ENCODE measurements around the gene PTTG2.
"Not testable (repeated sequence)": the region's sequence is repeated elsewhere in the genome, so short reads cannot be mapped to it uniquely, and the experiment has no call there.

PTTG2 gene

DNA sequence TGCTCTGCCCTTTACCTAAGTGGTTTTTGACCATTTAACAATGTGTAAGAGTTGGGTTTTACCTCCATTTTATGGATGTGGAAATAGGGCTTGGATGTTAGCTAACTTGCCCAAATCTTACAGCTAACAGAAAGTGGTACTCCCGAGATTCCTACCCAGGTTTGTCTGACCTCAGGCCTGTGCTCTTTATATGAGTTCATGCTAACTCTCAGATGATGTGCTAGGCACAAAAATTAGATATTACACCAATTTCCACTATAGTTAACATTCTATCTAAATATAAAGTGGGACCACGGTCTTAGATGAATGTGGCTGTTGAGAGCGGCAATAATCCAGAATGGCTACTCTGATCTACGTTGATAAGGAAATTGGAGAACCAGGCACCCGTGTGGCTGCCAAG, at the start of gene PTTG2:
Gene PTTG2, plus strand, starts transcription at position 301 of the 400 bp plus-strand sequence. Its CDS starts 37 bp downstream, at position 338.
- no peak for DNase-seq

DNA sequence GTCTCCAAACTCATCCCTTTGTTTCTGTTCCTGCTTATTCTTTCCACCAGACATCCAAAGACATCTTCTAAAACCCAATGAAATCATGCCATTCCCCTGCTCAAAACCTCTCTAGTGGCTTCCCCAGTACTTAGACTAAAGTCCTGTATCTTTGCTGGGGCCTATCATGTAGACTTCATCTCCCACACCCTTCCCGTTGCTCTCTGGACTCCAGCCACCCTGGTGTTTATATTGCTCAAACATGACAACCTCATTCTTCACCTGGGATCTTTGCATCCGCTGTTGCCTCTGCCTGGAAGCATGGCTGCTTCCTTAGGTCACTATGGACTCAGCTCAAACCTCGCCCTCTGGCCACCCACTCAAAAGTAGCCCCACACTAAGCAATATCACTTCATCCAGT, 45.7 kb upstream of the PTTG2 start:
- DNase-seq: no peak

DNA sequence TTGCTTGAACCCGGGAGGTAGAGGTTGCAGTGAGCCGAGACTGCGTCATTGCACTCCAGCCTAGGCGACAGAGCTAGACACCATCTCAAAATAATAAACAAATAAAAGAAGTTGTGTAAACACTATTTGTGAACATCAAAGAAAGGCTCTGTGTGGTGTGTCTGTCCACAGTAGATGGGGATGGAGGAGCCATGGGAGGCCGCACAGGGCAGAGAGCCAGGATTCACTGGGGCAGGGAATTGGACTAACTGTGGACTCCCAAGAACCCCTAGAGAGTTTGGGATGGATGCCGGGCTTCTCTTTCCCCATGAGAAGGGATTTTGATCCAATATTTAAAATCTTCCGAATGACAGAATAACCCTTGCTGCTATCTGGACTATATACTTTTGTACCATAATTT, 42.8 kb upstream of the PTTG2 start:
- no peak for DNase-seq

DNA sequence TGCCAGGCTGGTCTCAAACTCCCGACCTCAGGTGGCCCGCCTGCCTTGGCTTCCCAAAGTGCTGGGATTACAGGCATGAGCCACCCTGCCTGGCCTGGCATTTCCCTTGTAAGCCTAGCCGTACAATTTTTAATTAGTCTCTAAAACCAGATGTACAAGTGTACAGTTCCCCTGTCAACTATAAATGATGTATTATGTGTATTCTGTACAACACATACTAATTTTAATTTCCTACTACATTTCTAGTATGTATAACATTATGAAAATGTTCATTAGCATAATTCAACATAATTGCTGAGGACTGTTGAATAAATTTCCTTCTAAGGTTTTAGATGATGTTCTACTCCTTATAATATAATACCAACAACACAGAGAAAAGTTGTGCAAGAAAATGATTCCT, 41.5 kb upstream of the PTTG2 start:
- no peak for DNase-seq

GRCh38 chr4:37922328-37922727, 37.9 kb upstream of the PTTG2 start:
- no peak for DNase-seq

DNA sequence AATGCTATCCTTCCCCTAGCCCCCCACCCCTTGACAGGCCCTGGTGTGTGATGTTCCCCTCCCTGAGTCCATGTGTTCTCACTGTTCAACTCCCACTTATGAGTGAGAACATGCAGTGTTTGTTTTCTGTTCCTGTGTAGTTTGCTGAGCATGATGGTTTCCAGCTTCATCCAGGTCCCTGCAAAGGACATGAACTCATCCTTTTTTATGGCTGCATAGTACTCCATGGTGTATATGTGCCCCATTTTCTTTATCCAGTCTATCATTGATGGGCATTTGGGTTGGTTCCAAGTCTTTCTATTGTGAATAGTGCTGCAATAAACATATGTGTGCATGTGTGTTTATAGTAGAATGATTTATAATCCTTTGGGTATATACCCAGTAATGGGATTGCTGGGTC, 37.1 kb upstream of the PTTG2 start:
- DNase-seq: not testable (repeated sequence)

GRCh38 chr4:37924946-37925345, 35.3 kb upstream of the PTTG2 start:
- no peak for DNase-seq

DNA sequence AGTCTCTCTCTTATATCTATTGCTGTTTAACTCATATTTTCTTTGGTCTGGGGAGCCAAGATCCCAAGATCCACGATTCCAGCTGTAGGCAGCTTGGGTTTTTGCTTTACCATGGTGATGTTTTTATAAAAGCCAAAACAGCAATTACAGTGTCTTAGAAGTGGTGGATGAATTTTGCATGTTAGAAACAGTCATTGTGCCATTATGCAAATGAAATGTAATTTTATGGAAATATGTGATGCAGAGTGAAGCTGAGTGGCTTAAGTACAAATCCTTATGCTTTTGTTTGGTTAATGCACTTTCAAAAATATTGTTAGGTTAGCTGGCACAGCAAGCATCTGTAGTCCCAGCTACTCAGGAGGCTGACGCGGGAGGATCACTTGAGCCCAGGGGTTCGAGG, 32.8 kb upstream of the PTTG2 start:
- DNase-seq: no peak

- DNase-seq: no peak
Observed at GRCh38 chr4:37928426-37929416, 31.5 kb upstream of the PTTG2 start.

GRCh38 chr4:37934096-37934495, 26.1 kb upstream of the PTTG2 start:
- no peak for DNase-seq

- DNase-seq: no peak
Observed at GRCh38 chr4:37934609-37935008, 25.6 kb upstream of the PTTG2 start.

GRCh38 chr4:37935026-37935425, 25.2 kb upstream of the PTTG2 start:
- no peak for DNase-seq

GRCh38 chr4:37936889-37937498, 23.2 kb upstream of the PTTG2 start:
- DNase-seq: no peak

GRCh38 chr4:37938208-37938607, 22.0 kb upstream of the PTTG2 start:
- no peak for DNase-seq

- no peak for DNase-seq
Observed at GRCh38 chr4:37946503-37947179, 13.6 kb upstream of the PTTG2 start.

- DNase-seq: no peak
Observed at GRCh38 chr4:37948542-37948941, 11.7 kb upstream of the PTTG2 start.

DNA sequence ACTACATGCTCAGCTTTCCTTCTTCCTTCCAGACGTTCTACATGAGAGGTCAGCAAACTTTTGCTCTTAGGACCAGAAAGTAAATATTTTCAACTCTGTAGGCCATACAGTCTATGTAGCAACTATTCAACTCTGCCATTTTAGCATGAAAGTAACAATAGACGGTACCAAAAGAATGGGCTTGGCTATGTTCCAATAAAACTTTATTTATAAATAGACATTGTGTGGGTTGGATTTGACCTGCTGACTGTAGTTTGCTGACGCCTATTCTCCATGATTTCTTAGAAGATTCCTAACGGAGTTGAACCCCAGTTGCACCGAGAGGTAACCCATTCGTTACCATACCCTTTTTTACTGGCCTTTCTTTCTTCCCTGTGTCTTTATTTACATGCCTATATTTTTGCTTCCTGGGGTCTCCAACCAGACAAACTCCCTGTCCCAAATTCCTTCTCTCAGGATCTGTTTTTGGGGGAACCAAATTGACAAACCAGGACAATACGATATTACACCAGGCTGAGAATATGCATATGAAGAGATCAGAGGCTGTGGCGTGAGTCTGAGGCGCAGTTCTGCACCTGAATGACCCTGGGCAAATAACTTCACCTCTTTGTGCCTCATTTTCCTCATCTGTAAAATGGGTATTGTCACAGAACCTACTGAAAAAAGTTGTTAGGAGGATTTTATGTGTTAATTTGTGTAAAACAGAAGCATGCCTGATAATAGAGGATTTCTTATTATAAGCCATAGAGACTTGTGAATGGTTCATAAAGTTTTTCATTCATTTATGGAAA, 10.4 kb upstream of the PTTG2 start:
- DNase-seq: no peak

GRCh38 chr4:37951461-37952352, 8.5 kb upstream of the PTTG2 start:
- DNase-seq: no peak

- DNase-seq: no peak
Observed at GRCh38 chr4:37953156-37953555, 7.0 kb upstream of the PTTG2 start.

DNA sequence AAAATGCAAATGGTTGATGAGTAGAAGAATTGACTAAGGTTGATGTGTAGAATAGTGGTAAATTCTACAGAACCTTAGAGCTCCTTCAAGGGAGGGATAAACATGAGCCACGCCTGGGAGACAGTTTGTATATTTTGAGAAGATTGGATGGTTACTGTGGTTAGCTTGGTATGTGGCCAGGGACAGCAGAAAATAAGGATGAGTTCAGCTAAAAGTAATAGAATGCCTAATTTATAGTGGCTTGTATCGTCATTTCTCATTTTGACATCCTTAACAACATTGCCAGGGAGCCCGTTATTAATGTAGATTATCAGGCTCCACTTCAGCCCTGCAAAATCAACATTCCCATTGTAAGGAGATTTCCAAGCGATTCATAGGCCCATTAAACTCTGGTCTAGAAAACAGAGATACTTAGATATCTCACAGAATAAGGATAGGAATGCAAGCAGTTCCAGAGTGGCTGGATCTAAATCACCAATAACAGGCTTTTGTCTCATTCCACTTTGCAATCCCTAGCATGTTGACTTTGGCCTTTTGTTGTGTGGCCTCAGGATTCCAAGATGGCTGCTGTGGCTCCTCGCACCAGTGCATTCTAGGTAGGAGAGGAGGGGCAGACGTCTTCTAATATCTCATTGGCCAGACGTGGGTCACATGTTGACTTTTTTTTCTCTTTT, 6.4 kb upstream of the PTTG2 start:
- no peak for DNase-seq

GRCh38 chr4:37956941-37957340, 3.3 kb upstream of the PTTG2 start:
- DNase-seq: no peak

Data from SIG-M5 (cell line).